Right lobe of liver (tissue), 6 donors: Measurements from ENCODE around the gene GNL2. TPM values are rescaled to one million over a fixed set of nuclear protein-coding genes. Genes with fewer than 3 reads are reported as not detected.
A peak's percentile ranks its signal among the peaks of the same experiment; 100 is the strongest.

Source experiments
- ATAC-seq, 4 donors: fragments of 200-7000 bp; cut with Tn5 transposase; one replicate each; pipeline ENCODE4 v1.9.1; 2020; ENCODE audit warnings: mild to moderate bottlenecking in 4 of 4, moderate library complexity in 4 of 4
- DNase-seq, 3 donors: peaks; one replicate each; pipeline ENCODE4 v3.0.0-alpha.2; 2020
- H3K27ac ChIP-seq, 3 donors: fragments of 200-600 bp; one replicate each; pipeline ENCODE4 v1.8.0; 2022
- H3K27me3 ChIP-seq, 2 donors: fragments of 200-600 bp; one replicate each; pipeline ENCODE4 v1.8.0; 2022
- H3K36me3 ChIP-seq, 4 donors: fragments of 200-600 bp; sonication (generic) in 1 of 4; one replicate each; pipeline versions ENCODE4 v1.5.1 to v1.8.0; 2017 to 2022; ENCODE audit warnings: control low read depth in 1 of 4
- H3K4me1 ChIP-seq, 4 donors: fragments of 200-600 bp; sonication (generic) in 1 of 4; one replicate each; pipeline versions ENCODE4 v1.5.1 to v1.8.0; 2017 to 2022; ENCODE audit warnings: control low read depth in 1 of 4
- H3K4me3 ChIP-seq, 3 donors: fragments of 200-600 bp; one replicate each; pipeline ENCODE4 v1.8.0; 2022
- H3K9me3 ChIP-seq, 4 donors: fragments of 200-600 bp; sonication (generic) in 1 of 4; one replicate each; pipeline versions ENCODE4 v1.5.1 to v1.8.0; 2017 to 2022; ENCODE audit warnings: control low read depth in 1 of 4
- POLR2A ChIP-seq: fragments of 450-650 bp; IDR thresholded peaks from one replicate; pipeline ENCODE4 v1.6.1; 2017; ENCODE audit warnings: antibody characterized with exemption, mild to moderate bottlenecking
- WGBS: methylation state at CpG from one replicate; pipeline ENCODE4 v1.1.6; 2018; ENCODE audit warnings: low coverage, low lambda C conversion rate; ENCODE audit not compliant: insufficient coverage; ENCODE audit errors: missing lambda C conversion rate; 5-methylcytosine and 5-hydroxymethylcytosine counted together
- intact Hi-C, 2 donors: fragments of 100-400 bp; cut with DNase I; formaldehyde crosslinking; loops; one replicate each; pipeline versions ENCODE4 v1.11.2 to v1.14.1; 2022
- total RNA-seq, 6 experiments: library from RNA; depleted of rRNA in 2 of 6; stranded (reverse); fragments of >200 nt in 2 of 6; fragmentation: NEBNext Ultra II Directional in 3 of 6; extraction: Animal tissue kit (Norgen Biotek cat#: 25700) in 3 of 6; gene quantifications; one replicate each; pipeline versions ENCODE4 v1.1.0 to v1.2.4, GENCODE V29; 2016 to 2023
- TF ChIP-seq, protein P1 (sequence below), 4 donors: fragments of 200-600 bp in 3 of 4; fragments of 450-650 bp in 1 of 4; IDR thresholded peaks; one replicate each; pipeline versions ENCODE4 v1.5.1 to v1.8.0; 2016 to 2022; ENCODE audit warnings: antibody characterized with exemption in 4 of 4, mild to moderate bottlenecking in 2 of 4
- donor health status: DM: no; HTN: yes; CAD: no.
- donor health status: DM: no; HTN: no; CAD: no.
- donor health status: DM: no; HTN: no; CAD: no.
- donor health status: DM: no; HTN: yes; CAD: no.
- donor health status: DM: no; HTN: yes; CAD: no.

Gene GNL2
- total RNA-seq, 6 experiments from 2014 or later = 10.4 to 29.0 (median 19.9) TPM

DNA sequence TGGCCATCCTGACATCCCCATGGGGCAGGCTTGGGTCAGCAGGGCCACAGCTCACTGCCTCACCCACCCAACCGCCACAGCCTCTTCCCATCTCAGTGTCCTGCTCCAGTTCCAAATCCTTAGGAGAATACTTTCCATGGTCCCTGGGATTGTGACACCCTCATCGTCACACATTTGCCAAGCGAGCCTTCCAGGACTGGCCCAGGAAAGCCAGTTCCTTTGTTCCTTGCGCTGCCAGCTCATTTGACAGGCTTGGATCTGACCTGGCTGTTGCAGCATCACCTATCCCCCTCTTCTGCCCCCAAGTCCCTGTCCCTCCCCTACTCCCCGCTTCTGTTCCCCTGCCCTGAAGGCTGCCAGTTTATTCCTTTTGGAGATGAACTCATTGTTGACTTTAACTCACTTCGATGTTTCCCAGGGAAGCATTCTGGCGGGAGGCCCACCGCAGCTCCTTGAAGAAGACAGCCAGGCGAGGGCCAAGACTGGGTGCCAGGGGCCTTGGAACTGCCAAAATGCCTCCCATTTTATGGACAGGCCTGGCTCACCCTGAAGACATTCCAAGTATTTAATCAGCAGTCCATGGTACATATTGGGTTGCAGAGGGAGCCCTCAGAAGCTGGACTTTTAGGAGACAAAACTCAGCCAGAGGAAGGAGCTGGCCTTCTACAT, 10.2 kb upstream of the GNL2 start:
- Histone ChIP-seq H3K4me1 (no peaks in the 10 kb centered on the region), H3K36me3 (no peaks in the 10 kb centered on the region), H3K27ac (no peak overlapping the region), H3K27me3 (no peaks in the 10 kb centered on the region), H3K9me3 (no peaks in the 10 kb centered on the region), H3K4me3 (no peak overlapping the region)
- no peak for ATAC-seq
- intact Hi-C loops = loop anchor here in 1 of 2 donors (5.0 kb wide), 1 partner anchor 71 kb away; no protein-coding TSS in a partner anchor
- DNase-seq = no peak
- TF ChIP-seq POLR2A = no peak
- TF ChIP-seq, protein P1, sequence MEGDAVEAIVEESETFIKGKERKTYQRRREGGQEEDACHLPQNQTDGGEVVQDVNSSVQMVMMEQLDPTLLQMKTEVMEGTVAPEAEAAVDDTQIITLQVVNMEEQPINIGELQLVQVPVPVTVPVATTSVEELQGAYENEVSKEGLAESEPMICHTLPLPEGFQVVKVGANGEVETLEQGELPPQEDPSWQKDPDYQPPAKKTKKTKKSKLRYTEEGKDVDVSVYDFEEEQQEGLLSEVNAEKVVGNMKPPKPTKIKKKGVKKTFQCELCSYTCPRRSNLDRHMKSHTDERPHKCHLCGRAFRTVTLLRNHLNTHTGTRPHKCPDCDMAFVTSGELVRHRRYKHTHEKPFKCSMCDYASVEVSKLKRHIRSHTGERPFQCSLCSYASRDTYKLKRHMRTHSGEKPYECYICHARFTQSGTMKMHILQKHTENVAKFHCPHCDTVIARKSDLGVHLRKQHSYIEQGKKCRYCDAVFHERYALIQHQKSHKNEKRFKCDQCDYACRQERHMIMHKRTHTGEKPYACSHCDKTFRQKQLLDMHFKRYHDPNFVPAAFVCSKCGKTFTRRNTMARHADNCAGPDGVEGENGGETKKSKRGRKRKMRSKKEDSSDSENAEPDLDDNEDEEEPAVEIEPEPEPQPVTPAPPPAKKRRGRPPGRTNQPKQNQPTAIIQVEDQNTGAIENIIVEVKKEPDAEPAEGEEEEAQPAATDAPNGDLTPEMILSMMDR (IDR thresholded peaks at IDR 0.05) = no peak
- 64% methylated on average over 7 of the region's 9 CpGs for WGBS

DNA sequence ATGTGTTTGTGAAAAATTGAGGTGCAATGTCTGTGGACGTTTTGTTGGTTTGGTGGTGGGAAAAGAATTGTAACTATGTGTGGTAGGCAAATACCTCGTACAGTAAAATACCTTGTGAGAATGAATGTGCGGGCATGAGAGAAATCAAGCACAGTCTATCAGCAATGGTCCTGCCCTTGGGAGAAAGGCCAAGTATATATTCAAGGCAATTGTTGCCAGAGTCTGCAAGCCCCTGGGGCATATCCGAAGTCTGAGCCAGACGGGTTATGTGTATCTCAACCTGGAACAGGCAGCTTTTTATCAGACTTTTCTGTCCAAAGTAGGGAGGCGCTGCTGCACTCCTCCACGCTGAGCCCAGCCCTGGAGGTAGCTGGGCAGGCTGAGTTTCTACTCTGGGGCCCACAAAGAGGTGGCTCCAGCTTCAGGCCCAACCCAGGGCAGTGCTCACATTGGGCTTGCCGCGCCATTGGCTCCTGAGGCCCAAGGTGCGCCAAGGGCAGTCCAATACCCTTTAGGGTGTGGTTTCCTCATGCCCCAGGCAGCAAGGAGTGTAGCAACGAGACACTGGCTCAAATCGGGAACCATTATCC, 9.4 kb upstream of the GNL2 start:
- intact Hi-C loops = loop anchor here in 1 of 2 donors (5.0 kb wide), 1 partner anchor 72 kb away; no protein-coding TSS in a partner anchor
- DNase-seq = no peak
- 63% methylated on average over 6 of the region's 12 CpGs for WGBS
- Histone ChIP-seq H3K27ac (no peak overlapping the region), H3K4me1 (no peaks in the 10 kb centered on the region), H3K36me3 (no peaks in the 10 kb centered on the region), H3K9me3 (no peaks in the 10 kb centered on the region), H3K27me3 (no peaks in the 10 kb centered on the region), H3K4me3 (no peak overlapping the region)
- no peak for TF ChIP-seq POLR2A
- TF ChIP-seq, protein P1 (IDR thresholded peaks at IDR 0.05) = no peak
- ATAC-seq = no peak

DNA sequence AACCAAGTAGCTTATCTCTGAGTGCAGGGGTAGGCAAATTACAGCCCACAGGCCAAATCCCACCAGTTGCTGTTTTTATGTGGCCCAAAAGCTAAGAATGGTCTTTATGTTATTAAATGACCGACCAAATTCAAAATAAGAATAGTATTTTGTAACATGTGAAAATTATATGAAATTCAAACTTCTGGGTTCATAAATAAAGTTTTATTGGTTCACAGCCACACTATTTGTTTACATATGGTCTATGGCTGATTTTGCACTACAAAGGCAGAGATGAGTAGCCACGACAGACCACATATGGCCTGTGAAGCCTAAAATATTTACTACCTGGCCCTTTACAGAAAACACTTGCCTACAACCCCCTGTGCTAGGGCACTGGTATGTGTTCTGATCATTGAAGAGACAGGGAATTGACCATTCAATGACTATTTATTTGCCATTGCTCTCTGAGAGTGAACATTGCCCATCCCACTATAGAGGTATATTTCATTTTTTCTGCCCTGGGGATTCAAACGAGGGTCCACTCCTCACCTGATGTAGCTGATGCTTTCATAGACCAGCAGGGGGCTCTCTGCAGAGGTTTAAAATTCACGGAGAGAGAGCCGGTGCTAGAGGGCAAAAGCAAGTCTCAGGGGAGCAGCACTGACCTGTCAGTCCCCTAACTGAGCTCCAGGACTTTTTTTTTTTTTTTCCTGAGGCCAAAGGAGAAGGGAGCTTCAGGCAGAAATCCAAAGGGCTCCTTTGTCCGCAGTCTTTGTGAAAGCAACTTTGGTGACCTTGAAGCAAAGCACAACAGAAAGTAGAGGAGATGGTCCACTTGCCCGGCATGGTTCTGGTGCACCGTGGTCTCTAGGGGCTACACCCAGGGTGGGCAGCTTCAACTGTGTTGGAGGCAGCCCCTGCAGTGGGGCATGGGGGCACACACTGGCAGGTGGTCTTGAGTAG, 7.3 kb upstream of the GNL2 start:
- no peak overlapping the region for H3K4me3 ChIP-seq
- intact Hi-C loops = no loop called here
- TF ChIP-seq POLR2A = no peak
- TF ChIP-seq, protein P1 (IDR thresholded peaks at IDR 0.05) = peak; percentile 44 to 73 (median 62)
- no peaks in the 10 kb centered on the region for H3K36me3 ChIP-seq
- DNase-seq = no peak
- no peaks in the 10 kb centered on the region for H3K9me3 ChIP-seq
- no peak overlapping the region for H3K27ac ChIP-seq
- H3K4me1 ChIP-seq = no peaks in the 10 kb centered on the region
- WGBS = 26% methylated on average over 7 of the region's 8 CpGs
- no peaks in the 10 kb centered on the region for H3K27me3 ChIP-seq
- ATAC-seq = peak; percentile 69 to 75 (median 70)

DNA sequence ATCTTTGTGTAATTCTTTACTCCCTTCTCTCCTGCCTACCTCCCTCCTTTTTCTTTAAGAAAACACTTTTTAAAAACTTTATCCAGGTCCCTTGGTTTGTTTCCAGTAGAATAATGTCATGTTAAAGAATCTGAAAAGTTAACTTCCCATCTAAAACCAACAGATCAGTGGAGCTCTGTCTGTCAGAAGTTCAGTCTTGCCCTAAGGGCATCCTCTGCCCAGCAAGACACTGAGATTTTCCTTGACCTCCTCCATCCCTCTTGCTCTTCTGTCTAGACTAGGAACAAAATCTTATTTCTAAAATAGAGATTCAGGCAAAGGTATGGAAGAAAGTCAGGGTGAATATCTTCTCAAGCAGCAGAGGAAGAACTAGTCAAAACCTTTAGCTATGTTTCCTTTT, 5.7 kb upstream of the GNL2 start:
- Histone ChIP-seq H3K4me1 (no peaks in the 10 kb centered on the region), H3K36me3 (no peaks in the 10 kb centered on the region), H3K27me3 (no peaks in the 10 kb centered on the region), H3K4me3 (no peak overlapping the region), H3K27ac (no peak overlapping the region), H3K9me3 (no peaks in the 10 kb centered on the region)
- no peak for ATAC-seq
- intact Hi-C loops = no loop called here
- TF ChIP-seq, protein P1 (IDR thresholded peaks at IDR 0.05) = no peak
- DNase-seq = no peak
